HG03442 (cell line): ENCODE results near the gene MED13L.
"Not testable (repeated sequence)": the region's sequence is repeated elsewhere in the genome, so short reads cannot be mapped to it uniquely, and the experiment has no call there.

Source experiments
- ATAC-seq: cut with Tn5 transposase; IDR thresholded peaks from one replicate; pipeline ENCODE4 v1.9.1; 2021; ENCODE audit warnings: mild to moderate bottlenecking, moderate library complexity; ENCODE audit not compliant: unreplicated experiment

The MED13L gene

GRCh38 chr12:115988625-115989563, 288.6 kb downstream of the MED13L start:
- no peak for ATAC-seq

GRCh38 chr12:115988212-115988611, 289.3 kb downstream of the MED13L start:
- no peak for ATAC-seq

- ATAC-seq, result no peak
Observed at GRCh38 chr12:115984616-115985015, 292.9 kb downstream of the MED13L start.

GRCh38 chr12:115983226-115983798, 294.2 kb downstream of the MED13L start:
- ATAC-seq, result no peak

- no peak for ATAC-seq
Observed at GRCh38 chr12:115980339-115980738, 297.2 kb downstream of the MED13L start.

GRCh38 chr12:115979851-115980250, 297.6 kb downstream of the MED13L start:
- no peak for ATAC-seq

- no peak for ATAC-seq
Observed at GRCh38 chr12:115979351-115979750, 298.1 kb downstream of the MED13L start.

GRCh38 chr12:115976829-115977228, 300.7 kb downstream of the MED13L start:
- not testable (repeated sequence) for ATAC-seq

GRCh38 chr12:115975411-115975810, 302.1 kb downstream of the MED13L start:
- ATAC-seq, result no peak

GRCh38 chr12:115973968-115974724, 303.3 kb downstream of the MED13L start:
- ATAC-seq, result no peak

- ATAC-seq, result no peak
Observed at GRCh38 chr12:115973066-115973465, 304.4 kb downstream of the MED13L start.

GRCh38 chr12:115972241-115972640, 305.3 kb downstream of the MED13L start:
- ATAC-seq, result no peak

GRCh38 chr12:115968211-115968610, 309.3 kb downstream of the MED13L start:
- no peak for ATAC-seq

- ATAC-seq, result no peak
Observed at GRCh38 chr12:115966376-115966775, 311.1 kb downstream of the MED13L start.

GRCh38 chr12:115964626-115965025, 312.9 kb downstream of the MED13L start:
- no peak for ATAC-seq

- ATAC-seq, result no peak
Observed at GRCh38 chr12:115964214-115964613, 313.3 kb downstream of the MED13L start.

- no peak for ATAC-seq
Observed at GRCh38 chr12:115962216-115962615, 315.3 kb downstream of the MED13L start.

- no peak for ATAC-seq
Observed at GRCh38 chr12:115960868-115961802, 316.4 kb downstream of the MED13L start.

- ATAC-seq, result no peak
Observed at GRCh38 chr12:115957686-115958290, 319.7 kb downstream of the MED13L start.

GRCh38 chr12:115956659-115957058, 320.8 kb downstream of the MED13L start:
- no peak for ATAC-seq
